Mucosa of stomach (tissue), 1 donor: ENCODE data around the gene G3BP2.
"Not testable (repeated sequence)": the region's sequence is repeated elsewhere in the genome, so short reads cannot be mapped to it uniquely, and the experiment has no call there.

ENCODE experiments used
- H3K27me3 ChIP-seq: one replicate; pipeline ENCODE4 v1.7.0; 2013; ENCODE audit warnings: mild to moderate bottlenecking, low read length; ENCODE audit not compliant: control insufficient read depth, insufficient read depth
- H3K36me3 ChIP-seq: one replicate; pipeline ENCODE4 v1.7.0; 2013; ENCODE audit warnings: low read length; ENCODE audit not compliant: control insufficient read depth, insufficient read depth
- H3K4me1 ChIP-seq: one replicate; pipeline ENCODE4 v1.7.0; 2013; ENCODE audit warnings: mild to moderate bottlenecking, low read length; ENCODE audit not compliant: control insufficient read depth, insufficient read depth
- H3K4me3 ChIP-seq: one replicate; pipeline ENCODE4 v1.7.0; 2013; ENCODE audit warnings: low read length
- H3K9ac ChIP-seq: one replicate; pipeline ENCODE4 v1.7.0; 2013; ENCODE audit warnings: mild to moderate bottlenecking, low read length, moderate library complexity
- H3K9me3 ChIP-seq: one replicate; pipeline ENCODE4 v1.7.0; 2013; ENCODE audit warnings: mild to moderate bottlenecking, low read length, moderate library complexity; ENCODE audit not compliant: control insufficient read depth
- donor health status: Pancreatic carcinoma.

The G3BP2 gene

GRCh38 chr4:75702919-75703411, 29.8 kb upstream of the G3BP2 start:
- no peak overlapping the region for H3K9ac ChIP-seq

GRCh38 chr4:75699299-75699698, 26.1 kb upstream of the G3BP2 start:
- peaks cover 6% of the 10 kb centered on the region for H3K4me1 ChIP-seq
- H3K36me3 ChIP-seq: no peaks in the 10 kb centered on the region
- no peaks in the 10 kb centered on the region for H3K27me3 ChIP-seq
- no peak overlapping the region for H3K4me3 ChIP-seq
- H3K9ac ChIP-seq: no peak overlapping the region
- no peaks in the 10 kb centered on the region for H3K9me3 ChIP-seq

More at GRCh38 chr4:75702919-75703411, 29.8 kb upstream of the G3BP2 start:
- H3K4me3 ChIP-seq: no peak overlapping the region
- H3K4me1 ChIP-seq: no peaks in the 10 kb centered on the region
- no peaks in the 10 kb centered on the region for H3K9me3 ChIP-seq
- H3K27me3 ChIP-seq: no peaks in the 10 kb centered on the region
- H3K36me3 ChIP-seq: no peaks in the 10 kb centered on the region

GRCh38 chr4:75698963-75699228, 25.7 kb upstream of the G3BP2 start:
- Histone ChIP-seq H3K36me3 (no peaks in the 10 kb centered on the region), H3K9ac (peak overlapping the region; percentile 7), H3K4me3 (no peak overlapping the region), H3K9me3 (no peaks in the 10 kb centered on the region), H3K27me3 (no peaks in the 10 kb centered on the region), H3K4me1 (peaks cover 6% of the 10 kb centered on the region)

GRCh38 chr4:75698162-75698962, 25.2 kb upstream of the G3BP2 start:
- peaks cover 6% of the 10 kb centered on the region for H3K4me1 ChIP-seq
- no peak overlapping the region for H3K4me3 ChIP-seq
- H3K36me3 ChIP-seq: no peaks in the 10 kb centered on the region
- peak overlapping the region; percentile 7 for H3K9ac ChIP-seq
- H3K9me3 ChIP-seq: no peaks in the 10 kb centered on the region
- no peaks in the 10 kb centered on the region for H3K27me3 ChIP-seq

- Histone ChIP-seq H3K27me3 (no peaks in the 10 kb centered on the region), H3K4me1 (peaks cover 6% of the 10 kb centered on the region), H3K36me3 (no peaks in the 10 kb centered on the region), H3K4me3 (no peak overlapping the region), H3K9ac (no peak overlapping the region), H3K9me3 (no peaks in the 10 kb centered on the region)
These were observed 23.4 kb upstream of the G3BP2 start for GRCh38 chr4:75696581-75696980.

GRCh38 chr4:75696071-75696470, 22.9 kb upstream of the G3BP2 start:
- Histone ChIP-seq H3K9ac (no peak overlapping the region), H3K36me3 (no peaks in the 10 kb centered on the region)

GRCh38 chr4:75692066-75692465, 18.9 kb upstream of the G3BP2 start:
- H3K27me3 ChIP-seq, H3K4me3 ChIP-seq, H3K9me3 ChIP-seq, H3K4me1 ChIP-seq, H3K9ac ChIP-seq, H3K36me3 ChIP-seq: not testable (repeated sequence)

More at GRCh38 chr4:75696071-75696470, 22.9 kb upstream of the G3BP2 start:
- Histone ChIP-seq H3K9me3 (no peaks in the 10 kb centered on the region), H3K4me1 (peaks cover 6% of the 10 kb centered on the region), H3K27me3 (no peaks in the 10 kb centered on the region), H3K4me3 (no peak overlapping the region)

- not testable (repeated sequence) for H3K9ac ChIP-seq, H3K36me3 ChIP-seq, H3K4me3 ChIP-seq, H3K4me1 ChIP-seq, H3K27me3 ChIP-seq, H3K9me3 ChIP-seq
These were observed 13.9 kb upstream of the G3BP2 start for GRCh38 chr4:75687125-75687524.

- Histone ChIP-seq H3K27me3 (no peaks in the 10 kb centered on the region), H3K9me3 (no peaks in the 10 kb centered on the region), H3K4me1 (no peaks in the 10 kb centered on the region), H3K9ac (no peak overlapping the region), H3K36me3 (no peaks in the 10 kb centered on the region), H3K4me3 (no peak overlapping the region)
These were observed 13.1 kb upstream of the G3BP2 start for GRCh38 chr4:75686346-75686745.

GRCh38 chr4:75685546-75686189, 12.5 kb upstream of the G3BP2 start:
- H3K36me3 ChIP-seq: no peaks in the 10 kb centered on the region
- no peaks in the 10 kb centered on the region for H3K4me1 ChIP-seq
- H3K9me3 ChIP-seq: no peaks in the 10 kb centered on the region
- no peak overlapping the region for H3K9ac ChIP-seq
- no peak overlapping the region for H3K4me3 ChIP-seq
- H3K27me3 ChIP-seq: no peaks in the 10 kb centered on the region

- Histone ChIP-seq H3K36me3 (no peaks in the 10 kb centered on the region), H3K9me3 (no peaks in the 10 kb centered on the region), H3K27me3 (no peaks in the 10 kb centered on the region), H3K9ac (no peak overlapping the region), H3K4me1 (no peaks in the 10 kb centered on the region), H3K4me3 (no peak overlapping the region)
These were observed 10.4 kb upstream of the G3BP2 start for GRCh38 chr4:75683482-75684155.

GRCh38 chr4:75679876-75680575, 6.8 kb upstream of the G3BP2 start:
- Histone ChIP-seq H3K27me3 (no peaks in the 10 kb centered on the region), H3K4me3 (no peak overlapping the region), H3K4me1 (no peaks in the 10 kb centered on the region), H3K36me3 (no peaks in the 10 kb centered on the region), H3K9ac (no peak overlapping the region), H3K9me3 (no peaks in the 10 kb centered on the region)
